OCI-LY3 (cell line): Measurements from ENCODE around the gene OR10T2.

ENCODE experiments used
- EZH2phosphoT487 ChIP-seq: fragments of 200-600 bp; shearing (Covaris generic); IDR thresholded peaks from 2 replicates; pipeline ENCODE4 v1.6.1; 2018; ENCODE audit warnings: antibody characterized with exemption, mixed run types, low read depth
- TF ChIP-seq, protein P1 (sequence below): fragments of 200-600, 300-600 bp; sonication (generic); IDR thresholded peaks from 2 replicates; pipeline ENCODE4 v1.5.1; 2014; ENCODE audit warnings: antibody characterized with exemption, low read length, low read depth

DNA sequence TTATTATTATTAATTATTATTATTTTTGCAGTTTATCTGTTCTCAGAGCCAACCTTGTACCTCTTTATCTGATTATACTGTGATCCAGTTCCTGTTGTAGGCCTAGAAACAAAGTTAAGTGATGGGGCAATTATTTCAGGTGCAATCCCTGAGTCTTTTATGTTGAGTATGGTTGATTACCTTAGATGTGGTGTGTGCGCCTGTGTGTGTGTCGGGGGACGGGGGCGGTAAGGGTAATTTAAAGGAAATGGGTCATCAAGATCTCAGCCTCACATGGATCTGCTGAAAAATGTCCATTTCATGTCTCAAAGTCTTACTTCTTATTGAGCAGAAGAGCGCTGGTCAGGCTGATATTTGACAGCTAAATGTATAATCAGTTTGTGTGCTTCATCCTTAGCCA lies 7.8 kb upstream of the OR10T2 start:
- TF ChIP-seq, protein P1, sequence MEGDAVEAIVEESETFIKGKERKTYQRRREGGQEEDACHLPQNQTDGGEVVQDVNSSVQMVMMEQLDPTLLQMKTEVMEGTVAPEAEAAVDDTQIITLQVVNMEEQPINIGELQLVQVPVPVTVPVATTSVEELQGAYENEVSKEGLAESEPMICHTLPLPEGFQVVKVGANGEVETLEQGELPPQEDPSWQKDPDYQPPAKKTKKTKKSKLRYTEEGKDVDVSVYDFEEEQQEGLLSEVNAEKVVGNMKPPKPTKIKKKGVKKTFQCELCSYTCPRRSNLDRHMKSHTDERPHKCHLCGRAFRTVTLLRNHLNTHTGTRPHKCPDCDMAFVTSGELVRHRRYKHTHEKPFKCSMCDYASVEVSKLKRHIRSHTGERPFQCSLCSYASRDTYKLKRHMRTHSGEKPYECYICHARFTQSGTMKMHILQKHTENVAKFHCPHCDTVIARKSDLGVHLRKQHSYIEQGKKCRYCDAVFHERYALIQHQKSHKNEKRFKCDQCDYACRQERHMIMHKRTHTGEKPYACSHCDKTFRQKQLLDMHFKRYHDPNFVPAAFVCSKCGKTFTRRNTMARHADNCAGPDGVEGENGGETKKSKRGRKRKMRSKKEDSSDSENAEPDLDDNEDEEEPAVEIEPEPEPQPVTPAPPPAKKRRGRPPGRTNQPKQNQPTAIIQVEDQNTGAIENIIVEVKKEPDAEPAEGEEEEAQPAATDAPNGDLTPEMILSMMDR, result no peak
- TF ChIP-seq EZH2phosphoT487, result no peak
